Mammary epithelial cell (primary cell): ENCODE measurements around the gene HAUS8.
"Not testable (repeated sequence)": the region's sequence is repeated elsewhere in the genome, so short reads cannot be mapped to it uniquely, and the experiment has no call there.

ENCODE experiments used
- CTCF ChIP-seq, 2 donors: IDR thresholded peaks in 1 of 2; conservative IDR thresholded peaks in 1 of 2; 2 replicates each; pipeline ENCODE4 v1.5.1; 2011 to 2012; ENCODE audit warnings: inconsistent platforms in 2 of 2, low read length in 2 of 2, mild to moderate bottlenecking in 2 of 2, control low read depth in 1 of 2, low read depth in 1 of 2; ENCODE audit not compliant: insufficient read depth in 1 of 2; ENCODE audit errors: extremely low read depth in 1 of 2
- EZH2 ChIP-seq: IDR thresholded peaks from 2 replicates; pipeline ENCODE4 v1.6.1; 2012; ENCODE audit warnings: low read length, inconsistent platforms, borderline replicate concordance

- TF ChIP-seq CTCF (conservative IDR thresholded peaks at IDR 0.05 in 1 of 2, IDR thresholded peaks at IDR 0.05 in 1 of 2; ENCODE audit: extremely low read depth in 1 of 2, insufficient read depth in 1 of 2, low read depth in 1 of 2, low read length in 2 of 2); EZH2: not testable (repeated sequence)
Observed at GRCh38 chr19:17106964-17107363, 31.7 kb upstream of the HAUS8 start.
